ENCODE measurements around the gene LMBR1. TPM values are rescaled to one million over a fixed set of nuclear protein-coding genes. Genes with fewer than 3 reads are reported as not detected.

The LMBR1 gene
- total and polyA plus RNA-seq, 12 donors: 16.9 to 341 (median 117) TPM

DNA sequence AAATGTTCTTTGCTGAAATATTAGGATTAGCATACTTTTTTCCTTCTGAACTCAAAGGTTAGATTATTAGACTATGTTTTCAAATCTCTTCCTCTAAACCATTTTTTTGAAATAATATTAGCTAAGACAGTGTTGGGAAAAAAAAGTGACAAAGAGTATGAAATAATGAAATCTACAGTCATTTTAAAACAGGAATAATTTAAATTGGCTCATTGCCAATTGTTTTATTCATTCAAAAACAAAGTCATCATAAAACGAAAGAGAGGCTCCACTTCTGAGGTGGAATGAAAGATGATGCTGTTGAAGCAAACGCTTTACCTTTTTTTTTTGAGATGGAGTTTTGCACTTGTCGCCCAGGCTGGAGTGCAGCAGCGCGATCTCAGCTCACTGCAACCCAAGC, 201.2 kb downstream of the LMBR1 start:
- H3K4me3 ChIP-seq: no peak overlapping the region
- intact Hi-C loops (cut with DNase I): no loop called here
- H3K36me3 ChIP-seq (replicated peaks in 1 of 2): no peaks in the 10 kb centered on the region
- no peak overlapping the region for H3K27ac ChIP-seq
- no peak for DNase-seq
- peaks cover 0 to 6% of the 10 kb centered on the region in 2 donors for H3K4me1 ChIP-seq (replicated peaks in 1 of 2)
- no peaks in the 10 kb centered on the region for H3K9me3 ChIP-seq (replicated peaks in 1 of 3)
- TF ChIP-seq POLR2A (IDR thresholded peaks at IDR 0.05) (no peak), CTCF (IDR thresholded peaks at IDR 0.05) (no peak)
- WGBS, 4 donors: 72 to 91% (median 82%) methylated on average over 5 of the region's 5 CpGs
- H3K27me3 ChIP-seq: no peaks in the 10 kb centered on the region

GRCh38 chr7:156684661-156685060, 208.3 kb downstream of the LMBR1 start:
- H3K9me3 ChIP-seq (replicated peaks in 1 of 3): no peaks in the 10 kb centered on the region
- DNase-seq: no peak
- no peak for TF ChIP-seq POLR2A (IDR thresholded peaks at IDR 0.05)
- no peak for TF ChIP-seq CTCF (IDR thresholded peaks at IDR 0.05)
- intact Hi-C loops (cut with DNase I): loop anchor here in 1 of 2 donors (10.0 kb wide), 1 partner anchor 70 kb away; no protein-coding TSS in a partner anchor
- no peak overlapping the region for H3K4me3 ChIP-seq
- WGBS, 4 donors: 90 to 100% (median 96%) methylated on average over 1 to 4 of the region's 4 CpGs
- no peaks in the 10 kb centered on the region for H3K4me1 ChIP-seq (replicated peaks in 1 of 2)
- H3K27me3 ChIP-seq: no peaks in the 10 kb centered on the region
- H3K27ac ChIP-seq: no peak overlapping the region
- H3K36me3 ChIP-seq (replicated peaks in 1 of 2): no peaks in the 10 kb centered on the region

- Histone ChIP-seq H3K27ac (no peak overlapping the region), H3K36me3 (replicated peaks in 1 of 2) (no peaks in the 10 kb centered on the region), H3K4me3 (no peak overlapping the region), H3K27me3 (no peaks in the 10 kb centered on the region), H3K4me1 (replicated peaks in 1 of 2) (no peaks in the 10 kb centered on the region), H3K9me3 (replicated peaks in 1 of 3) (no peaks in the 10 kb centered on the region)
- no peak for DNase-seq
- intact Hi-C loops (cut with DNase I): loop anchor here in 1 of 2 donors (10.0 kb wide), 1 partner anchor 71 kb away; no protein-coding TSS in a partner anchor
- TF ChIP-seq CTCF (IDR thresholded peaks at IDR 0.05) (no peak), POLR2A (IDR thresholded peaks at IDR 0.05) (no peak)
- WGBS, 4 donors: 93 to 98% (median 95%) methylated on average over 10 of the region's 10 CpGs
Measured at GRCh38 chr7:156684251-156684650, 208.7 kb downstream of the LMBR1 start.

DNA sequence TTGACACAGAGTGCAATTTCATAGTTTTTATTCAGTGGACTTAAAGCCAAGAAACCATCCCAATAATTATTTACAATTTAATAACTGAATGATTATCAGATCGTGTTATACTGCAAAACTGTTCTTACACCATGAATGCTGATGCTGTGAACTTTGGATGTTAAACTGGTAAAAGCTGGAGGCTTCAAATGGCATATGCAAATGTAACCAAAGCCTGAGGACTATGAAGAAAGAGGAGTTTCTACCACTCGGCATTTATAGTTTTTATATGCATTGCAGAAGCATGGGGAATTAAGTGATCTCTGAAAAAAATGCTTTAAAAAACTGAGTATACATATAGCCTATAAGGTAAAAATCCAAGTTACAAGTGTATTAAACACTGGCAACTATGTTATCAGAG, 210.1 kb downstream of the LMBR1 start:
- intact Hi-C loops (cut with DNase I): loop anchor here in 1 of 2 donors (10.0 kb wide), 1 partner anchor 72 kb away; no protein-coding TSS in a partner anchor
- H3K36me3 ChIP-seq (replicated peaks in 1 of 2): peaks cover 0 to 3% of the 10 kb centered on the region in 2 donors
- TF ChIP-seq CTCF (IDR thresholded peaks at IDR 0.05) (no peak), POLR2A (IDR thresholded peaks at IDR 0.05) (no peak)

More for the DNA sequence above, 210.1 kb downstream of the LMBR1 start:
- WGBS, 4 donors: 91 to 100% (median 93%) methylated on average over 2 of the region's 2 CpGs
- Histone ChIP-seq H3K27me3 (no peaks in the 10 kb centered on the region), H3K4me3 (no peak overlapping the region), H3K27ac (no peak overlapping the region), H3K9me3 (replicated peaks in 1 of 3) (no peaks in the 10 kb centered on the region), H3K4me1 (replicated peaks in 1 of 2) (no peaks in the 10 kb centered on the region)
- DNase-seq: no peak
